Measurements from ENCODE around the gene FAM222A. TPM values are rescaled to one million over a fixed set of nuclear protein-coding genes. Genes with fewer than 3 reads are reported as not detected.

The FAM222A gene
- total RNA-seq, 1 experiment from 2014 or later: 1.2 TPM

GRCh38 chr12:109724321-109724892, 10.8 kb downstream of the FAM222A start:
- DNase-seq (ENCODE audit: low spot score): no peak

- no peak for DNase-seq (ENCODE audit: low spot score)
These were observed 11.9 kb downstream of the FAM222A start for GRCh38 chr12:109725321-109726105.

DNA sequence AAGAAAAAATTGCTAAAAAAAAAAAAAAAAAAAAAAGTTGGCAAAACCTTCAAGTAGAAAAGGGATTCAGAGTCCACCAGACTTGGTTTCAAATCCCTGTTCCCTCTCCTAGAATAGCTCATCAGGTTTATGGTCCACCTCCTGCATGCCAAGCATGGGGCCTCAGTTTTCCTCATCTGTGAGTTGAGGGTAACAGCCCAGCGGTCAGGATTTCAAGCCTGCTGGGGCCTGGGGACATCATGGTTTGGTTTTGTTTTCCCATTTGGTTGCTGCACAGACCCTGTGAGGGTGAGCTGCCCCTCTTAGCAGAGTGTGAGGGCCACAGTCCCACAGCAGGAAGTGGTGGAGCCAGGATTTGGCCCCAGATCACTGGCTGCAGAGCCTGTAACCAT, 12.5 kb downstream of the FAM222A start:
- no peak for DNase-seq (ENCODE audit: low spot score)

- DNase-seq (ENCODE audit: low spot score): no peak
These were observed 12.9 kb downstream of the FAM222A start for GRCh38 chr12:109726511-109727038.

DNA sequence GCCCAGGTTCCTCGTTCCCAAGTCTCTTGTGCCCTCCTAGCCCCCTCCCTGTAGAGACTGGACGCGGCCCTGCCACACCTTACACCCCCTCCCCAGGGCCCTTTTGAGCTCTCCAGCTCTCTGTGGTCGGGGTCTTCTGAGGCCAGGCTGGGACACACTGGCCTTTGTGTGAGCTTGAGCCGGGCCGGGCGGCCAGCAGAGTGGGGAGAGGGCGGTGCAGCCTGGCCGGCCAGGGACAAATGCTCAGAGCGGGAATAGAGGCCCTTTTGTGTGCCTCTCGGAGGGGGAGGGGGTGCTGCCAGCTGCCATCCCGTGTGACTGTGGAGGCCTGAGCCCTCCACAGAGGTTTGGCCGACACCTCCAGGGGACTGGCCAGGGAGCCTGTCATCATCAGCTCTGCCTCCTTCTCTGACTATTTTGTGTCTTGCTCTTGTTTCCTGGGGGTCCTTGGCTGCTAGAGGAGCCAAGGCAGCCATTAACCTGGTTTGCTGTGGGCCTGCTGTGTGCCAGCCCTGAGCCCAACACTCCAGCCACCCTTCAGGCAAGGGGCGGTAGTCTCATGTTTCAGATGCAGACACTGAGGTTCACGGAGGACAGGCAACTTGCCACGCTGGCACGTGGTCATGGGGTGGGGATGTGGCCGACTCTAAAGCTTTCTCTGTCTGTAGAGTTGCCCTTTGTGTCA, 13.6 kb downstream of the FAM222A start:
- no peak for DNase-seq (ENCODE audit: low spot score)

- DNase-seq (ENCODE audit: low spot score): no peak
These were observed 14.4 kb downstream of the FAM222A start for GRCh38 chr12:109727746-109728726.

DNA sequence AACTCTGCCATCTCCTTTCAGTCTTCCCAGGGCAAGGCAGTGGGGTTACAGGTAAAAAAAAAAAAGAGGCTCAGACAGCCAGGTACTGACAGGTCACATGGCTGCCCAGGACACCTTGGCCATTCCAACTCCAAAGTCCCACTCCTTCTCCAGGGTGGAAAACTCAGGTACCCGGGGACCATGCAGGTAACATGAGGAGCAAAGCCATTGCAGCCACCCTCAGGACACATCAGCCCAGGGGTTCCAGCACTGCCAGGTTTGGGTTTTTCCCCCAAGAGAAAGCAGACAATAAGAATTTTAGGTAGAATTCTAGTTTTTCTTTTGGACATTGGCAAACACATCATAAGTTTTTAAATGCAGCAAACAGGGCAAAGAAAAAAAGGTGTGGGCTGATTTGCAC, 15.3 kb downstream of the FAM222A start:
- no peak for DNase-seq (ENCODE audit: low spot score)

DNA sequence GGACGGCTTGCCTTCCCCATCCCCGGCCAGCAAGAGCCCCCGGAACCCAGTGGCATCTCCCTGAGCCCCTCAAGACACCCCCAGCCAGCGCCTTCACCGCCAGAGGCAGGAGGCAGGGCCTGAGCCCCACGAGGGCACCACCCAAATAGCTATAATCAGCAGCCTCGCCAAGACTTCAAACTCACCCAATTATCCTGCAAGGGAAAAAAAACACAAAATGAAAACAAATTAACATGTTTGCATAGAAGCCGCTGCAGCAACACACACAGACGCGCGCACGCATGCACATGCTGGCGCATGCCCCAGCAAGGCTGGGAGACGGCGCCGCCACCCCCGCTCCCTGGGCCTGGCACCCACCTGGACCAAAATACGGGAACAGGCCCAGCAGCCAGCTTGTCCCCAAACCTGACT, 15.8 kb downstream of the FAM222A start:
- DNase-seq (ENCODE audit: low spot score): no peak

GRCh38 chr12:109729801-109730200, 16.2 kb downstream of the FAM222A start:
- DNase-seq (ENCODE audit: low spot score): no peak

- DNase-seq (ENCODE audit: low spot score): no peak
These were observed 16.9 kb downstream of the FAM222A start for GRCh38 chr12:109730306-109731145.

GRCh38 chr12:109731231-109731731, 17.7 kb downstream of the FAM222A start:
- no peak for DNase-seq (ENCODE audit: low spot score)

DNA sequence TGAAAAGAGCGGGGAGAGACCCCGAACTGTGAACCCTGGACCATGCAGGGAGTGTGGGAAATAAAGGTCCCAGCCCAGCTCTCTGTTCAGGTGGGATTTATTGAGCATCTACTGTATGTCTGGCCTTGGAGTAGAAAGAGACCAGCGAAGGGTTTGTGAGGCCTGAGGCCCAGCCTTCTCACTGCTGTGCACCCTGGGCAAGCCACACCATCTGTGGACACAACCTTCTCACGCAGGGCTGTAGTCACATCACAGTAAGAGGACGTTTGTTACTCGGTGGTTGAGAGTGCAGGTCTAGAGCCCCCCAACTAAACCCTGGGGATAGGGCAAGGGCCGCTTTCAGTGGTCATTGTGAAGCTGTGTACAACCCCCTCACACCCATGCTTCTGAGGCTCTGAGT, 18.2 kb downstream of the FAM222A start:
- DNase-seq (ENCODE audit: low spot score): no peak

DNA sequence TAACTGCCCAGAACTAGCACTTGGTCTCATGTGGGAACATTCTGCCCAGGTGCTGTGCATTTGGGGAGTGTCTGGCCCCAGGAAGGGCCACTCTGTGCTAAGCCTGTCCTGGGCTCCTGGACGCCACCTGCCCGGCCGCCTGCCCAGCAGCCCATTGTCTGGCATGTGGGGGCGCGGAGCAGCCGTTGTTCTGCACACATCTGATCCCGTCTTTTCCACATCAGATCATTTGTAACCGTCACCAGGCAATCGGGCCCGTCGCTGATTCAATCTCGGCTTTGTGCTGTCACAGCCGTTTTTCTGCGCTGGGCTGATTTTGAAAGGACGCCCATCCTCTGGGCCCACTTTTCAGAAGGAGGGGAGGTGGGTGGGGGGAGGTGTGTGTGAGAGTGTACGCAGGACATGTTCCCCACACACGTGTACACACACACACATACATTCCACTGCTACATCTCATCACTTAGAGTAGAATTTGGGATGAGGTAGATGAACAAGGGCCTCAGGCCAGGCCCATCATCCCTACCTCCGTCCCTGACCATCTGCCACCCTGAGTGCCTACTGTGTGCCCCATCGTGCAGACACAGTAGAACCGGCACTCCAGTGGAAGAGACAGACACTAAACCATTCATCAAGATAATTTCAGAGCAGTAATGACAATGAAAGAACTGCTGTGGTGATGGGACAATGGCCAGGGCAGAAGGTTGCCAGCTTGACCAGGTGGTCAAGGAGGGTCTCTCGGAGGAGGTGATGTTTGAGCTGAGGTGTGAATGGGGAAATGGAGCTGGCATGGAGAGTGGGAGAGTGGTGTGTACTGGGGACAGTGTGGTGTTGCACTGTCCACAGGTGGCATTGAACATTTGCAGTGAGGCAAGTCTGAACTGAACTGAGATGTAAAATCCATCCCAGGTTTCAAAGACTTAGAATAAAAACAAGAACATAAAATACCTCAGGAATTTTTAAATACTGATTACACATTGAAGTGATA, 19.0 kb downstream of the FAM222A start:
- DNase-seq (ENCODE audit: low spot score): no peak

- peak; percentile 32 for DNase-seq (ENCODE audit: low spot score)
These were observed 20.8 kb downstream of the FAM222A start for GRCh38 chr12:109734219-109735000.

- no peak for DNase-seq (ENCODE audit: low spot score)
These were observed 21.5 kb downstream of the FAM222A start for GRCh38 chr12:109735051-109735521.

- no peak for DNase-seq (ENCODE audit: low spot score)
These were observed 22.4 kb downstream of the FAM222A start for GRCh38 chr12:109735825-109736551.

GRCh38 chr12:109736552-109737108, 23.0 kb downstream of the FAM222A start:
- peak; percentile 26 for DNase-seq (ENCODE audit: low spot score)
